Spleen (tissue), 11 donors: ENCODE measurements around the gene SDK2. TPM values are rescaled to one million over a fixed set of nuclear protein-coding genes. Genes with fewer than 3 reads are reported as not detected.
A peak's percentile ranks its signal among the peaks of the same experiment; 100 is the strongest.
"Not testable (repeated sequence)": the region's sequence is repeated elsewhere in the genome, so short reads cannot be mapped to it uniquely, and the experiment has no call there.

Source experiments
- DNase-seq: peaks from one replicate; pipeline ENCODE4 v3.0.0-alpha.2; 2020
- H3K27ac ChIP-seq, 8 donors: fragments of 200-600 bp; sonication (generic) in 7 of 8; 1 replicate in 4 of 8; 2 replicates in 4 of 8; pipeline versions ENCODE4 v1.5.0 to v1.8.0; 2016 to 2021; ENCODE audit warnings: inconsistent platforms in 4 of 8, mild to moderate bottlenecking in 4 of 8, moderate library complexity in 1 of 8
- H3K27me3 ChIP-seq, 7 donors: fragments of 200-600 bp; sonication (generic) in 6 of 7; replicated peaks in 1 of 7; 1 replicate in 4 of 7; 2 replicates in 3 of 7; pipeline versions ENCODE4 v1.5.0 to v1.8.0; 2016 to 2021; ENCODE audit warnings: inconsistent platforms in 3 of 7, mild to moderate bottlenecking in 1 of 7
- H3K36me3 ChIP-seq, 6 donors: fragments of 200-600 bp; sonication (generic) in 5 of 6; 1 replicate in 4 of 6; 2 replicates in 2 of 6; pipeline versions ENCODE4 v1.5.0 to v1.8.0; 2016 to 2021; ENCODE audit warnings: inconsistent platforms in 2 of 6
- H3K4me1 ChIP-seq, 6 donors: fragments of 200-600 bp; sonication (generic) in 5 of 6; 1 replicate in 3 of 6; 2 replicates in 3 of 6; pipeline versions ENCODE4 v1.5.0 to v1.8.0; 2016 to 2021; ENCODE audit warnings: inconsistent platforms in 3 of 6
- H3K4me3 ChIP-seq, 8 donors: fragments of 200-600 bp; sonication (generic) in 7 of 8; 1 replicate in 4 of 8; 2 replicates in 4 of 8; pipeline versions ENCODE4 v1.5.0 to v1.8.0; 2016 to 2021; ENCODE audit warnings: inconsistent platforms in 4 of 8, mild to moderate bottlenecking in 4 of 8, moderate library complexity in 2 of 8
- H3K9me3 ChIP-seq, 8 donors: fragments of 200-600 bp; sonication (generic) in 7 of 8; 1 replicate in 4 of 8; 2 replicates in 4 of 8; pipeline versions ENCODE4 v1.5.0 to v1.8.0; 2016 to 2021; ENCODE audit warnings: inconsistent platforms in 4 of 8
- POLR2A ChIP-seq, 3 donors: fragments of 450-650 bp; IDR thresholded peaks; one replicate each; pipeline ENCODE4 v1.5.1; 2017; ENCODE audit warnings: antibody characterized with exemption in 3 of 3, mild to moderate bottlenecking in 1 of 3
- POLR2AphosphoS5 ChIP-seq, 3 donors: sonication (generic); formaldehyde crosslinking; IDR thresholded peaks; one replicate each; pipeline ENCODE4 v1.5.1; 2017; ENCODE audit warnings: antibody characterized with exemption in 3 of 3
- WGBS, 5 donors: extraction: QIAGEN DNeasy Blood & Tissue Kit in 3 of 5; methylation state at CpG; one replicate each; pipeline versions ENCODE4 v1.1.5 to v1.1.7; 2013 to 2018; 5-methylcytosine and 5-hydroxymethylcytosine counted together
- intact Hi-C: fragments of 100-400 bp; cut with DNase I; formaldehyde crosslinking; loops from one replicate; pipeline ENCODE4 v1.15.0; 2023; ENCODE audit warnings: low total_unique reads
- polyA plus RNA-seq, 3 donors: library from polyadenylated mRNA; stranded (reverse); fragments of 200-250 nt; gene quantifications; one replicate each; pipeline ENCODE4 v1.2.1, GENCODE V29; 2013
- total RNA-seq, 7 donors: library from RNA; depleted of rRNA in 3 of 7; stranded (reverse); fragments of >200 nt in 3 of 7; fragmentation: NEBNext Ultra II Directional in 4 of 7; extraction: Animal tissue kit (Norgen Biotek cat#: 25700) in 4 of 7; gene quantifications; one replicate each; pipeline versions ENCODE4 v1.1.0 to v1.2.1, GENCODE V29; 2016 to 2021
- TF ChIP-seq, protein P1 (sequence below), 11 experiments: fragments of 200-600 bp in 7 of 11; fragments of 450-650 bp in 4 of 11; sonication (generic) in 4 of 11; IDR thresholded peaks in 8 of 11; conservative IDR thresholded peaks in 3 of 11; 1 replicate in 7 of 11; 2 replicates in 4 of 11; pipeline versions ENCODE4 v1.4.0 to v1.8.0; 2016 to 2021; ENCODE audit warnings: antibody characterized with exemption in 11 of 11, inconsistent platforms in 4 of 11, mild to moderate bottlenecking in 1 of 11
- donor health status: healthy with polysubstance abuse.
- donor health status: DM: no; HTN: no; CAD: no; lungs with moderate emphysema.
- donor health status: DM: no; HTN: no; CAD: no.
- donor health status: Bipolar disorder and iron deficiency.
- donor health status: healthy.
- donor health status: DM: no; HTN: no; CAD: no.
- donor health status: DM: yes; HTN: yes; CAD: no.

Gene SDK2
- total and polyA plus RNA-seq, 10 donors, result 0.86 to 16.5 (median 9.7) TPM

DNA sequence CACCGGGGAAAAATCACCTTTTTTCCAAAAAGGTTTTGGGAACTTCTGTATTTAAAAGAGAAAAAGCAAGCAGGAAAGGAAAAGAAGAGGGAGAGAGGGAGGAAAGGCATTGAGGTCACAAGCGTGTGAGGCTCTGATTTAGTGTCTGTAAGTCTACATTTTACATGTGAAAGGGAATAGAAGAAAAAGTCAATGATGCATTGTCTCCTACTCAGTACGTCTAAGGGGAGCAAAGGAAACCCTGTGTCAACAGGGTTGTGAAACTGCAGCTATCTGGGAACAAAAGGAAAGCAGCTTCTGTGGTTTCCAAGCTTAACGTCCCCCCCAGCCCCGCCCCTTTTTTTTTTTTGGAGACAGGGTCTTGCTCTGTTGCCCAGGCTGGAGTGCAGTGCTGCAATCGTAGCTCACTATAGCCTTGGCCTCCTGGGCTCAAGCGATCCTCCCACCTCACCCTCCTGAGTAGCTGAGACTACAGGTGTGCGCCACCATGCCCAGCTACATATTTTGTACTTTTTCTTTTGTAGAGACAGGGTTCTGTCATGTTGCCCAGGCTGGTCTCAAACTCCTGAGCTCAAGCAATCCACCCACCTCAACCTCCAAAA, 330.6 kb downstream of the SDK2 start:
- intact Hi-C loops, result no loop called here
- no peak overlapping the region for H3K27ac ChIP-seq
- TF ChIP-seq, protein P1, sequence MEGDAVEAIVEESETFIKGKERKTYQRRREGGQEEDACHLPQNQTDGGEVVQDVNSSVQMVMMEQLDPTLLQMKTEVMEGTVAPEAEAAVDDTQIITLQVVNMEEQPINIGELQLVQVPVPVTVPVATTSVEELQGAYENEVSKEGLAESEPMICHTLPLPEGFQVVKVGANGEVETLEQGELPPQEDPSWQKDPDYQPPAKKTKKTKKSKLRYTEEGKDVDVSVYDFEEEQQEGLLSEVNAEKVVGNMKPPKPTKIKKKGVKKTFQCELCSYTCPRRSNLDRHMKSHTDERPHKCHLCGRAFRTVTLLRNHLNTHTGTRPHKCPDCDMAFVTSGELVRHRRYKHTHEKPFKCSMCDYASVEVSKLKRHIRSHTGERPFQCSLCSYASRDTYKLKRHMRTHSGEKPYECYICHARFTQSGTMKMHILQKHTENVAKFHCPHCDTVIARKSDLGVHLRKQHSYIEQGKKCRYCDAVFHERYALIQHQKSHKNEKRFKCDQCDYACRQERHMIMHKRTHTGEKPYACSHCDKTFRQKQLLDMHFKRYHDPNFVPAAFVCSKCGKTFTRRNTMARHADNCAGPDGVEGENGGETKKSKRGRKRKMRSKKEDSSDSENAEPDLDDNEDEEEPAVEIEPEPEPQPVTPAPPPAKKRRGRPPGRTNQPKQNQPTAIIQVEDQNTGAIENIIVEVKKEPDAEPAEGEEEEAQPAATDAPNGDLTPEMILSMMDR (IDR thresholded peaks at IDR 0.05 in 8 of 11, conservative IDR thresholded peaks at IDR 0.05 in 3 of 11), result no peak
- no peak for TF ChIP-seq POLR2AphosphoS5 (IDR thresholded peaks at IDR 0.05)
- no peak for TF ChIP-seq POLR2A (IDR thresholded peaks at IDR 0.05)
- no peaks in the 10 kb centered on the region for H3K36me3 ChIP-seq
- no peak for DNase-seq
- peaks cover 8 to 48% (median 29%) of the 10 kb centered on the region in 6 donors for H3K4me1 ChIP-seq
- peaks cover 0 to 6% (median 0%) of the 10 kb centered on the region in 7 donors for H3K27me3 ChIP-seq
- H3K4me3 ChIP-seq, result no peak overlapping the region
- 66 to 80% (median 69%) methylated on average over 8 of the region's 8 CpGs for WGBS, 5 donors
- H3K9me3 ChIP-seq, result no peaks in the 10 kb centered on the region

DNA sequence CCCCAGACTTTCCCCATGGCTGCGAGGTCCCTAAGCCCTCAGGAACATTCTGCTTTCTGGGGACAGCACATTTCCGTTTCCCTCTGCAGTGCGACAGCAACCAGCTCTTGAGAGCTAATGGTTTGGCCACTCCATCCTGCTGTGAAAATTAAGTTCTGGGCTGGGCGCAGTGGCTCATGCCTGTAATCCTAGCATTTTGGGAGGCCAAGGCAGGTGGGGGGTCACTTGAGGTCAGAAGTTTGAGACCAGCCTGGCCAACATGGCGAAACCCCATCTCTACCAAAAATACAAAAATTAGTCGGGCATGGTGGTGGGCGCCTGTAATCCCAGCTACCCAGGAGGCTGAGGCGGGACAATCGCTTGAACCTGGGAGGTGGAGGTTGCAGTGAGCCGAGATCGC, 331.4 kb downstream of the SDK2 start:
- Histone ChIP-seq H3K4me1 (peaks cover 8 to 56% (median 32%) of the 10 kb centered on the region in 6 donors), H3K4me3 (peak overlapping the region in 1 of 8 donors; percentile 82), H3K27ac (peak overlapping the region in 5 of 8 donors; percentile 86 to 95 (median 91)), H3K27me3 (peaks cover 0 to 11% (median 0%) of the 10 kb centered on the region in 7 donors)
- DNase-seq, H3K36me3 ChIP-seq, intact Hi-C loops, H3K9me3 ChIP-seq: not testable (repeated sequence)
- 74 to 81% (median 76%) methylated on average over 10 to 11 of the region's 11 CpGs for WGBS, 5 donors

DNA sequence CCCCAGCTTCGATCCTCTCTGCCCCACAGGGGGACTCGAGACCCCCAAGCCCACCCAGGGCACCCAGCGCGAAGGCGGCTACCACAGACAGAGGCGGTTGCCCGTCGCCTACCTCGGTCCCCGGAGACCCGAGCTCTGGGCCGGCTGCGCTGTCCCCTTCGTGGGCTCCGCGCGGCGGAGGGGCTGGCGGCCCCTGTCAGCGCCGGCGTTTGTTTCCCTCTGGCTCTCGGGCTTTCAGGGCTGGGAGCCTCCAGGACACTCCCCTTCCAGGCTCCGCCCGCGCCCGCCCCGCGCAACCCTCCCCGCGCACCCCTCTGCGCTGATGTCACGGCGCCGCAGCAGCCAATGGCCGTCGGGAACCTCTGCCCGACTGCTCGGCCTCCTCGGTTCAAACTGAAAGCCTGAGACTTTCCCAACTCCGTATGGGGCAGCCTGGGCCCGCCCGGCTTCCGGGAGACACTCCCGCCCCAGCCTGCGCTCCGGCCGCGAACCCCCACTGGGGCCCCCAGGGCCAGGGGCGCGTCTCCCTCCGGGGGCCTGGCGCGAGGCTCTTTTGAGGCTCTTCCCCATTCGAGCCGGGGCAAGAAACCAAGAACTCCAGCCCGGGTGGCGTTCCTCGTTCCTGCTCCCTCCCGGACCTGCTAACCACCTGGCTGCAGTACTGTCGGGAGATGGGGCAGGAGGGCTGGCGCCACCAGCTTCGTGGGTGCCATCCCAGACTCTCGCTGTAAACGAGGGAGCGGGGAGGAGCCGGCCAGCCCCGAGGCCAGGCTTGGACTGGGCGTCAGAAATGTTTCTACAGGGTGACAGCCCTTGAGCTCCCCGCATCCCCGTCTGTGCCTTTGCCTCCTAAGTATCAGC, 332.2 kb downstream of the SDK2 start, which contains the start of gene CDC42EP4:
Gene CDC42EP4, minus strand, starts transcription at position 221 of the 861 bp plus-strand sequence. CDS start 25,501 bp downstream, outside the sequence.
- DNase-seq, result peak; percentile 96
- Histone ChIP-seq H3K27ac (peak within 1 kb of the TSS; percentile 77 to 95 (median 91)), H3K4me3 (peak within 1 kb of the TSS; percentile 72 to 97 (median 87)), H3K36me3 (no peaks in the 10 kb centered on the region), H3K27me3 (peaks cover 0 to 11% (median 0%) of the 10 kb centered on the region in 7 donors), H3K9me3 (no peaks in the 10 kb centered on the region), H3K4me1 (peaks cover 8 to 61% (median 36%) of the 10 kb centered on the region in 6 donors)
- peak in 1 of 3 donors; percentile 92 for TF ChIP-seq POLR2A (IDR thresholded peaks at IDR 0.05)
- TF ChIP-seq POLR2AphosphoS5 (IDR thresholded peaks at IDR 0.05), result peak; percentile 89 to 96 (median 96)
- TF ChIP-seq, protein P1 (IDR thresholded peaks at IDR 0.05 in 8 of 11, conservative IDR thresholded peaks at IDR 0.05 in 3 of 11), result no peak
- 2 to 5% (median 3%) methylated on average over 32 to 71 of the region's 71 CpGs for WGBS, 5 donors
- intact Hi-C loops, result no loop called here

DNA sequence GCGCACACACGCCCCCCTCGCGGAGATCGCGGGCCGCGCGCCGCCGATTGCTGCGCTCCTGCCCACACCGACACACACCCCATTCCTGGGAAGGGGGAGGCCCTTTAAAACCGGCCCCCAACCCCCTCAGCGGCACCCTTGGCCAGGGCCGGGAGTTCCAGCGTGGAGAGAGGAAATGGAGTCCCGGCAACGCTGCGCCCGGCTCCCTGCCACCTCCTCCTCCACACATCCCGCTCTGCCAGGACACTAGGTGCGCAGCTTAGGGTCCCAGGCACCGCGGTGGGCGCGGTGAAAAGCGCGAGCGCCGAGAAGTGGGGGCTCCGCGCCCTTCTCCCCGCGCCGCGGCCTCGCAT, 332.8 kb downstream of the SDK2 start:
- intact Hi-C loops, result no loop called here
- WGBS, 5 donors, result 0 to 3% (median 0%) methylated on average over 22 to 38 of the region's 38 CpGs
- peaks cover 8 to 63% (median 41%) of the 10 kb centered on the region in 6 donors for H3K4me1 ChIP-seq

More for the DNA sequence above, 332.8 kb downstream of the SDK2 start:
- Histone ChIP-seq H3K36me3 (no peaks in the 10 kb centered on the region), H3K27me3 (peaks cover 0 to 11% (median 0%) of the 10 kb centered on the region in 7 donors), H3K27ac (peak overlapping the region; percentile 77 to 95 (median 91)), H3K9me3 (no peaks in the 10 kb centered on the region), H3K4me3 (peak overlapping the region; percentile 72 to 97 (median 87))
- no peak for TF ChIP-seq POLR2A (IDR thresholded peaks at IDR 0.05)
- no peak for TF ChIP-seq POLR2AphosphoS5 (IDR thresholded peaks at IDR 0.05)
- TF ChIP-seq, protein P1 (IDR thresholded peaks at IDR 0.05 in 8 of 11, conservative IDR thresholded peaks at IDR 0.05 in 3 of 11), result no peak
- peak; percentile 85 for DNase-seq
